ENCODE data around the gene PWP2.
"Not testable (repeated sequence)": the region's sequence is repeated elsewhere in the genome, so short reads cannot be mapped to it uniquely, and the experiment has no call there.

The PWP2 gene

DNA sequence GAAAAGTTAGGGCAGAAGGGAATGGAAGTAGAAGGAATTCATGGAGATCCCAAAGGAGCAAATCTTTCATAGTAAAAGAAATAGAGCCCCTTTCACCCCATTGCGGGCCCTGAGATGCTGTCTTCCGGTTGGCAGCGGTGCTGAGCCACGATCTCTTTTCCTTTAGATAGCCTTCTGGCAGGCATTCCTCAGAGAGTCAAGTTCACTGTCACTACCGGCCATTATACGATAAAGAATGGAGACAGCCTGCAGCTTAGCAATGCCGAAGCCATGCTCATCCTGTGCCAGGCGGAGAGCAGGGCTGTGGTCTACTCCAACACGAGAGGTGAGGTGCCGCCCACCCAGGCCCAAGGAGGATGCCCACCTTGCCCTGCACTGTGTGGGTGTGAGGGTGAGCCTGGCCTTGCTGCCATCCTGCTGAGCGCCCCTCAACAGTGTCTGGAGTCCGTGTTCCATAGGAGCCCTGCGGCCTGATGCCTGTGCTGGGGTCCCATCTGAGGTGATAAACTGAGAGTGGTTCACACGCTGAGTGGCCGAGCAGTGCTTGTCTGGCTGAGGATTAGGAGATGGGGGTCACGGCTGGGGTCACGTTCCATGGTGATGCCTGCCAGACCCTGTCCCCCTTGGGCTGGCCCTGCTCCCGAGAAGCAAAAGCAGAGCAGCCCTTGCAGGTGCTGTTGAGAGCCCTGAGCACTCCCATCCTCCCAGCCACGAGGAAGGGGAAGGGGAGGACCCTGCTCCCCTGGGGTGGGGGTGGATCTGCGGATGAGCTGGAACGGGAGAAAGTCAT, 20.4 kb upstream of the PWP2 start:
- no peak for TF ChIP-seq JUND (IDR thresholded peaks at IDR 0.05; ENCODE audit: low read depth)
- no peak for DNase-seq (ENCODE audit: low read depth in 1 of 2, low spot score in 1 of 2)
- in situ Hi-C loops (cut with HindIII; ENCODE audit: low pct_unique_long_range_greater_than_20kb, low sequenced_read_pairs) = no loop called here

DNA sequence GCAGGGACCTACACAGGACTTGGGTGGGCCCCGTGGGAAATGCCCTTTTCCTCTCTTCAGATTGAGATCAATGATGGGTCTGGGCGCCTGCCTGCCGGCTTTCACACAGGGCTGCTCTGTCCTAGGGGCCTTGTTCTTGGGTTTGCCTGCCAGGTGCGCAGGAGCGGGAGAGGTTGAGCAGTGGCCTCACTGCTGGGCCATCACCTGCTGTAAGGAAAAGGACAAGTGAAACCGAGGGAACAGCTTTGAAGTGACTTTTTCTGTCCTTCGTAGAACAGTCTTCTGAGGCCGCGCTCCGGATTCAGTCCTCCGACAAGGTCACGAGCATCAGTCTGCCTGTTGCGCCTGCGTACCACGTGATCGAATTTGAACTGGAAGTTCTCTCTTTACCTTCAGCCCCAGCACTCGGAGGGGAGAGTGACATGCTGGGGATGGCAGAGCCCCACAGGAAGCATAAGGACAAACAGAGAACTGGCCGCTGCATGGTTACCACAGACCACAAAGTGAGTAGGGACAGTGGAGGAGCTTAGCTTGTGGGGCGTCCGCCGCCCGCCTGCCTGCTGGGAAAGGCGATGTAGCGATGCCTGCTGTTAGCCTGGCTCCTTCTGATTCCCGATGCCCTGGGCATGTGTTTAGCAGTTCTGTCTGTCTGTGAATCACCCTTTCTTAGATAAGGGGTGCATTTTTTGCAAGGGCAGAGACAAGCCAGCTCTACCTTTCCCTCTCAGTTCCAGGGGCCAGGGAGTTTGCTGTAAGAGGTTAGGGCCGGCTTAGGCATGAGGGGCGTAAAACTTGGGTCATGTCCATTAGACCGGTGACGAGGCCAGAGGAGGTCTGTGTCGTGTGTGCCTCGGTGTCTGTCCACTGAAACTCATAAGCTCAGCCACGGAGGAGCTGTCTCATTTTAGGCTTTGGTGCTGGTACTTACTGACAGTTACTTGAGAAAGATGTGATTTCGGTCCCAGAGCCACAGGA, 19.5 kb upstream of the PWP2 start:
- TF ChIP-seq JUND (IDR thresholded peaks at IDR 0.05; ENCODE audit: low read depth) = no peak
- DNase-seq (ENCODE audit: low read depth in 1 of 2, low spot score in 1 of 2) = no peak
- in situ Hi-C loops (cut with HindIII; ENCODE audit: low pct_unique_long_range_greater_than_20kb, low sequenced_read_pairs) = no loop called here

DNA sequence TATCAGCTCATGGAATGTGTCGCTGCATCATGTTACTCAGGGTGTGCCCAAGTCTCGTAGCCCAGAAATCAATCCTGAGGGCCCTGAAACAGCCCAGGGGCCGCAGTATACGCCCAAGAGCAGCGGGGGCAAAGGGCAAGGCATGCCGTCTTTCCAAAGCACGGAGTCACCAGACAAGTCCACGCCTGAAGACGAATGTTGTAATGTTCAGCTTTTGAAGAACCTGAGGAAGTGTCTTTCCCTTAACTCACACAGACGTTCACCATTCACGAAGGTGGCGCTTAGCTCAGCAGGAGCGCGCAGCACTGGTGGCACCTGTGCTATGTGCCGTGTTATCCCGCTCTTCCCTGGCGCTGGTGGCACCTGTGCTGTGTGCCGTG, 18.8 kb upstream of the PWP2 start:
- no peak for TF ChIP-seq JUND (IDR thresholded peaks at IDR 0.05; ENCODE audit: low read depth)
- in situ Hi-C loops (cut with HindIII; ENCODE audit: low pct_unique_long_range_greater_than_20kb, low sequenced_read_pairs) = no loop called here
- DNase-seq (ENCODE audit: low read depth in 1 of 2, low spot score in 1 of 2) = no peak

DNA sequence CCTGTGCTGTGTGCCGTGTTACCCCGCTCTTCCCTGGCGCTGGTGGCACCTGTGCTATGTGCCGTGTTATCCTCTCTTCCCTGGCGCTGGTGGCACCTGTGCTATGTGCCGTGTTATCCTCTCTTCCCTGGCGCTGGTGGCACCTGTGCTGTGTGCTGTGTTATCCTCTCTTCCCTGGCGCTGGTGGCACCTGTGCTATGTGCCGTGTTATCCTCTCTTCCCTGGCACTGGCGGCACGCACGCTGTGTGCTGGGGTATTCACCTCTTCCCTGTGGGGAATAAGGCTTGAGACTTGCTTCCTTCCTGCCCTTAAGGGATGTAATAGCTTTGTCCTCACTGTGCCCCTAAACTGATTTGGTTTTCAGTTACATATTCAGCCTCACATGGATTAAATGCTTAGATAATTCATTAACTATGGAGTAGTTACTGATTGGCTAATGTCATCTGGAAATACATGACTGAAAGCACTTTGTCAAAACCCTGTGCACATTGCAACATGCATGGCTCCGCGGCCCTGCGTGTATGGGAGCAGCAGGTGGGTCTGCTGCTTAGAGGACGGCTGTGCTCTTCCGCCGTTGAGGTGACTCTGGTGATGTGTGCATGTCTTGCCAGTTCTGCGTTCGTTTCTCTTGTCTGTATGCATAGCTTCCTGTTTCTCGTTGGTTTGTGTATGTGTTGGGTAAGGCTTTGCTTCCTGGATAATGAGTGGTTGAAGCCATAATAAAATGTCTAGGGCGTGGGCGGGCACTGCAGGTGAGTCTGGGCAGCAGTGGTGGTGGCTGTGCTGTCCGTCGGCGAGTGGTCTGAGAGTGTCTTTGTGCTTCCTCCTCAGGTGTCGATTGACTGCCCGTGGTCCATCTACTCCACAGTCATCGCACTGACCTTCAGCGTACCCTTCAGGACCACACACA, 17.9 kb upstream of the PWP2 start:
- TF ChIP-seq JUND (IDR thresholded peaks at IDR 0.05; ENCODE audit: low read depth) = no peak
- DNase-seq (ENCODE audit: low read depth in 1 of 2, low spot score in 1 of 2) = no peak
- in situ Hi-C loops (cut with HindIII; ENCODE audit: low pct_unique_long_range_greater_than_20kb, low sequenced_read_pairs) = no loop called here

DNA sequence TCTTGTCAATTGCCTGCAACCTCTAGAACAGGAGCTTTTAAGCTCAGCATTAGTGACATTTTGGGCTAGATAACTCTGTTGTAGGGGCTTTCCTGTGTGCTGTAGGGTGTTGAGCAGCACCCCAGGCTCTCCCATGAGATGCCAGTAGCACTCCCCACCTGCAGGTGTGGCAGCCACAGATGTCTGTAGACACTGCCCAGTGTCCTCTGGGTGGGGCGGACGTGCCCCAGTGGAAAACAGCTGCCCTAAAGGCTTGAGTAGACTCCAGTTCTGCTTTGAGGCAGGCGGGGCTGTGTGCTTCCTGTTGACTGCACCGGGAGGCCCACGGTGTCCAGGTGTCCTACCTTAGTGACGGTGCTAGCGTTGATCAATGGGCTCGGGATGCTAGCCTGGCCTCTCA, 16.9 kb upstream of the PWP2 start:
- DNase-seq (ENCODE audit: low read depth in 1 of 2, low spot score in 1 of 2) = no peak
- no peak for TF ChIP-seq JUND (IDR thresholded peaks at IDR 0.05; ENCODE audit: low read depth)
- in situ Hi-C loops (cut with HindIII; ENCODE audit: low pct_unique_long_range_greater_than_20kb, low sequenced_read_pairs) = no loop called here

DNA sequence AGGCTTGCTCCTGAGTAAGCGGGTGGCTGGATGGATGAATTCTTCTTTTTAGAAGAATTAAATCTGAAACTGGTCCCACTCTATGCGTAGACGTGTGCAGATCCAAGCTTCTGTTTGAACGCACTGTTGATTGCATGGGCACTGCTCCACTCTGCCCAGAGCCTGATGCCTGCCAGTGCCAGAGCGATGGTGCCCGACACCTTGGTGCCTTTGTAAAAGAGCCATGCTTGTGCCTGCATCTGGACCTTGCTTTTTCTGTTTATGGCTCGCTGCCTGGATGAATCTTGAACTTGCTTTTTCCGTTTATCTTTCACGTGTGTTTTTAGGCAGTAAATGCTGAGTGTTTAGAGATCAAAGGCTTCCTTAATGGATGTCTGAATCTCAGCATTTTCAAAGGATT, 15.0 kb upstream of the PWP2 start:
- no peak for TF ChIP-seq JUND (IDR thresholded peaks at IDR 0.05; ENCODE audit: low read depth)
- in situ Hi-C loops (cut with HindIII; ENCODE audit: low pct_unique_long_range_greater_than_20kb, low sequenced_read_pairs) = no loop called here
- no peak for DNase-seq (ENCODE audit: low read depth in 1 of 2, low spot score in 1 of 2)

DNA sequence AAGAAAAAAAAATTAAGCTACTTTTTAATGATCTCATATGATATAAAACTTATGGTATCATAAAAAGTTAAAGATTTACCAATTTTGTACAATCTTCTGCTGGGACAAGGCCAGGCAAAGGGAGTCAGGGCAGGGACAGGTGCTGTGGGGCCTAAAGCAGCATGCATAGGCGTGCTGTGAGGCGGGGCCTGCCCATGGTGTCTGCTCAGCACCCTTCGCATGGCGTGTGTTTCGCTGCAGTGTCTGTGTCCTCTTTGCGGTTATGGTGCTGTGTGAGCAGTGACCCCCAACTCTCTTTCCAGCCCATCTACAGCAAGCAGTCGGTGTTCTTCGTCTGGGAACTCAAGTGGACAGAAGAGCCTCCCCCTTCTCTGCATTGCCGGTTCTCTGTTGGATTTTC, 13.4 kb upstream of the PWP2 start:
- in situ Hi-C loops (cut with HindIII; ENCODE audit: low pct_unique_long_range_greater_than_20kb, low sequenced_read_pairs) = no loop called here
- no peak for TF ChIP-seq JUND (IDR thresholded peaks at IDR 0.05; ENCODE audit: low read depth)
- no peak for DNase-seq (ENCODE audit: low read depth in 1 of 2, low spot score in 1 of 2)

DNA sequence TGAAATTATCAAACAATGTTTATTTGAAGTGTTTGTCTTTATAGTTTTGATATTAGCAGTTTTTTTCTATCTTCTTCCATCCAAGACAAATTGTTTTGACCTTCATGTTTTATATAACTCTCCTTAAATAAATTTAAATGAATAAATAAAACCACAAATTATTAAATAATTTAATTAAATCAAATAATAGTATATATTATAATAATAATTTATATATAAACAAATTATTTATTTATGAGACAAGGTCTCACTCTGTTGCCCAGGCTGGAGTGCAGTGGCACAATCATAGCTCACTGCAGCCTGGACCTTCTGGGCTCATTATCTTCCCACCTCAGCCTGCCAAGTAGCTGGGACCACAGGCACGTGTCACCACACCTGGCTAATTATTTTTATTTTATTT, 12.4 kb upstream of the PWP2 start:
- DNase-seq (ENCODE audit: low read depth in 1 of 2, low spot score in 1 of 2) = no peak
- TF ChIP-seq JUND (IDR thresholded peaks at IDR 0.05; ENCODE audit: low read depth) = no peak
- in situ Hi-C loops (cut with HindIII; ENCODE audit: low pct_unique_long_range_greater_than_20kb, low sequenced_read_pairs) = no loop called here

DNA sequence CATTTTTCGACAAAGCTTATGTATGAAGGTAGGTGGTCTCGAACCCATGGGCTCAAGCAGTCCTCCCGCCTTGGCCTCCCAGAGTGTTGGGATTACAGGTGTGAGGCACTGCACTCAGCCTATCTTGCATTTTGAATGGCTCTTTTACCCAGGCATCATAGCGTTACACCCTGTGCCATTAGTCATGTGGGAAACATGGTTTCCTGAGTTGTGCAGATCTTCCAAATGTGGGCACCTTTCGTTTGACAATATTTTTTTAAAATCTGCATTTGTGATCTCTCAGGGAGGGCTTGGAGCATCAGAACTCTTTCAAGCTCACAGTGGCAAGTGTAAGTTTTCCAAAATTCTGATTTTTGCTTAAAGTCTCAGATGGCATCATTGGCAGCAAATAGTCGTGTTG, 8.7 kb upstream of the PWP2 start:
- in situ Hi-C loops (cut with HindIII; ENCODE audit: low pct_unique_long_range_greater_than_20kb, low sequenced_read_pairs); DNase-seq (ENCODE audit: low read depth in 1 of 2, low spot score in 1 of 2): not testable (repeated sequence)

DNA sequence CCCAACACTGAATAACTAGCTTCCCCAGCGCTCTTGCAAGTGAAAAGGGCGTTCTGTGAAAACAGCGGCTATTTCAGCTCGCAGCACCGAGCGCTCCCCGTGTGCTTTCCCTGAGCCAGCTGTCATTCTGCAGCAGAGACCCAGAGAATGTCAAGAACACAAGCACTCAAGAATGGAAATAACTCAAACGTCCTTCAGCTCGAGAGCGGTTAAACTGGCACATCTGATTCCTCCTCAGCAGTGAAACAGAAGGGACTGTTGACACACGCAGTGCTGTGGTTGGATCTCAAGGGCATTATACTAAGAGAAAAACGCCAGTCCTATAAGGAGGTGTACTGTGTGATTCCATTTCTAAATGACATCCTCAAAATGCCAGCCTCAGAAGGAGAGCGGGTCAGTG, 8.2 kb upstream of the PWP2 start:
- DNase-seq (ENCODE audit: low read depth in 1 of 2, low spot score in 1 of 2); in situ Hi-C loops (cut with HindIII; ENCODE audit: low pct_unique_long_range_greater_than_20kb, low sequenced_read_pairs): not testable (repeated sequence)

DNA sequence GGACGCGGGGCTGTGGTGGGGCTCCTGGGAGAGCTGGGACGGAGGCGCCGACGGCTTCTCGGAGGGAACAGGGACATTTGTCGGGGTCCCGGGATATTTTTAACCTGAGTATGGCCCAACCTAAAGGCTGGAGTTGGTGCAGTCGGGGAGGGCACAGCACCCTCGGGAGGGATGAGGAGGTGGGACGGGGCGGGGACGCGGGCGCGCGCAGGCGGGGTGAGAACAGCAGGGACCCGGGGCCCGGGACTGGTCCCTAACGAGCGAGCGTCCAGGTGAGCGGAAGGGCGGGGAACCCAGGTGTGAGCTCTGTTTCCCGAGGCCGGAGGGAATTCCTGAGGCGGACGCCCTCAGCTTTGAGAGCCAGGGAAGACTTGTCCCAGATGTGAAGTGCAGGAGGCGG, 390 bp downstream of the PWP2 start:
- in situ Hi-C loops (cut with HindIII; ENCODE audit: low pct_unique_long_range_greater_than_20kb, low sequenced_read_pairs); DNase-seq (ENCODE audit: low read depth in 1 of 2, low spot score in 1 of 2): not testable (repeated sequence)

DNA sequence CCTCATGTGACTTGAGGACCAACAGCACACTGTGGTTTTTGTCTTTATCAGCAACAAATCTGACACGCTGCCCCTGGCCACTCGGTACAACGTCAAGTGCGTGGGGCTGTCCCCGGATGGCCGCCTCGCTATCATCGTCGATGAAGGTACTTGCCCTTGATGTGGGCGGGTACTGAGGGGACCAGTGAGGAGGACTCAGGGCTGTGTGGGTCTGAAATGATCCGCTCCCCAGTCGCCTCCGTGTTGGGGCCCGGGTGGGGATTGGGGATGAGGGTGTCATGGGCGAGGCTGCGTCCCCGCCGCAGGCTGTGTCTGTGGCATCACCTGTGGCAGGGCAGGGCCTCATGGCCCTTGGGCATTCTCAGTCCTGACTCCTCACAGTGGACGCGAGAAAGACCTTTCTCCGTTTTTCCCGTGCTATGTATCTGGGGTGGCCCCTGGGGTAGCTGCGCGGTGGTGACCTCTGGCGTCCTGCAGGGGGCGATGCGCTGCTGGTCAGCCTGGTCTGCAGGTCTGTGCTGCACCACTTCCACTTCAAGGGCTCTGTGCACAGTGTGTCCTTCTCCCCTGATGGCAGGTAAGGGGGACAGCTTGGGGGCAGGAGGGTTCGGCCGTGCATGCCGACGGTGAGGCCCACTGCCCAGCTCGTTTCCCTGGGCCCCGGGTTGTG, 6.6 kb downstream of the PWP2 start:
- in situ Hi-C loops (cut with HindIII; ENCODE audit: low pct_unique_long_range_greater_than_20kb, low sequenced_read_pairs) = not testable (repeated sequence)

DNA sequence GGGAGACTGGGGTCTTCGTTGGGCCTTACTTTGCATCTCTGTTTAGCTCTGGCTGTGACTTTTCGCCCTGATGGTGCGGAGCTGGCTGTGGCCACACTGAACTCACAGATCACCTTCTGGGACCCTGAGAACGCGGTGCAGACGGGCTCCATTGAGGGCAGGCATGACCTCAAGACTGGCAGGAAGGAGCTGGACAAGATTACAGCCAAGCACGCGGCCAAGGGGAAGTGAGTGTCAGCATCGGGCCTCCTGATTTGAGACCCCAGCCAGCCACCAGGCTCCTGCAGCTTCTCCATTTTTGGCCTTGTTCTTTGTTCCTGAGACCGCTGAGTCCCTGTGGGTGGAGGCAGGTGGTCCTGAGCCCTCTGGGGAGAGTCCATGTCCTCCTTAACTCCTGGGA, 14.9 kb downstream of the PWP2 start:
- DNase-seq (ENCODE audit: low read depth in 1 of 2, low spot score in 1 of 2); in situ Hi-C loops (cut with HindIII; ENCODE audit: low pct_unique_long_range_greater_than_20kb, low sequenced_read_pairs): not testable (repeated sequence)

More for the DNA sequence above, 6.6 kb downstream of the PWP2 start:
- not testable (repeated sequence) for DNase-seq (ENCODE audit: low read depth in 1 of 2, low spot score in 1 of 2)

DNA sequence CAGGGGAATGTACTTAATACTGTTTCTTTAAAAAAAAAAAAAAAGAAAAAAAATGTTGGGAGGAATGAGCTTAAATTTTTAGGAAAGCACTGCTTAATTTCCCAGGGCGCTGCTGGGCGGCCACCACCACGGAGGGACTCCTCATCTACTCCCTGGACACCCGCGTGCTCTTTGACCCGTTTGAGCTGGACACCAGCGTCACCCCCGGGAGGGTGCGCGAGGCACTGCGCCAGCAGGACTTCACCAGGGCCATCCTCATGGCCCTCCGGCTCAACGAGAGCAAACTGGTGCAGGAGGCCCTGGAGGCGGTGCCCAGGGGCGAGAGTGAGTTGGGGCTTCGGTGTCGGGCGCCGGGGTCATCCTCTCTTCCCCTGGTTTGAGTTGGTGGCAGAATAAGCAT, 20.6 kb downstream of the PWP2 start:
- DNase-seq (ENCODE audit: low read depth in 1 of 2, low spot score in 1 of 2); in situ Hi-C loops (cut with HindIII; ENCODE audit: low pct_unique_long_range_greater_than_20kb, low sequenced_read_pairs): not testable (repeated sequence)

DNA sequence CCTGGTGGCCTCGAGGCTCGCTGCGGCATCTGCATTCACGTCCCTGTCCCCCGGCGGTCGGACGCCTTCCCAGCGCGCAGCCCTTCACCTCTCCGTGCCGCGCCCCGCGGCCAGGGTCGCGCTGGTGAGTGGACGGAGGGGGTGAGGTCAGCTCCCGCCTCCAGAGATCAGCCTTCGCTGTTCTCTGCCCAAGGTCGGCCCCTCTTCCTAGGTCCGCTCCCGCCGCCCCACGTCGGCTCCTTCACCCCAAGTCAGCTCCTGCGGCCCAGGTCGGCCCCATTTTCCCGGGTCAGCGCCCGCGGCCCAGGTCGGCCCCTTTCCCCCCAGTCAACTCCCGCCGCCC, 26.5 kb downstream of the PWP2 start:
- DNase-seq (ENCODE audit: low read depth in 1 of 2, low spot score in 1 of 2); in situ Hi-C loops (cut with HindIII; ENCODE audit: low pct_unique_long_range_greater_than_20kb, low sequenced_read_pairs): not testable (repeated sequence)

DNA sequence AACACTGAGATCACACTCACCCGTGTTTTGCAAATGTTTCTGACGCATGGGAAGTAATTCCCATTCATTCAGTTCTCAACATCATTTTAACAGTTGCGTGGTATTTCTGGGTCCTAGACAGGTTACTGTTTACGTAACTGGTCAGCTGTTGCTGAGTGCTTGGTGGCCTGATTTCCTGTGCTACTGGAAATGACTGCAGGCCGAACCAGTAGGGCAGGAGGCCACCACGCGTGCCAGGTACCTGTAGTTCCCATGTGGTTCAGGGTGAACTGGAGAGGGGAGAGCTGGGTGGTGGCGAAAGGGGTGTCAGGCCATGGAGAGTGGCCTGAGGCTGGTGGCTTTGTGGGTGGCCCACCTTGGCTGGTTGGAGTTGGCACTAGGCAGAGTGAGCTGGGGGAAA, 27.5 kb downstream of the PWP2 start:
- DNase-seq (ENCODE audit: low read depth in 1 of 2, low spot score in 1 of 2); in situ Hi-C loops (cut with HindIII; ENCODE audit: low pct_unique_long_range_greater_than_20kb, low sequenced_read_pairs): not testable (repeated sequence)

DNA sequence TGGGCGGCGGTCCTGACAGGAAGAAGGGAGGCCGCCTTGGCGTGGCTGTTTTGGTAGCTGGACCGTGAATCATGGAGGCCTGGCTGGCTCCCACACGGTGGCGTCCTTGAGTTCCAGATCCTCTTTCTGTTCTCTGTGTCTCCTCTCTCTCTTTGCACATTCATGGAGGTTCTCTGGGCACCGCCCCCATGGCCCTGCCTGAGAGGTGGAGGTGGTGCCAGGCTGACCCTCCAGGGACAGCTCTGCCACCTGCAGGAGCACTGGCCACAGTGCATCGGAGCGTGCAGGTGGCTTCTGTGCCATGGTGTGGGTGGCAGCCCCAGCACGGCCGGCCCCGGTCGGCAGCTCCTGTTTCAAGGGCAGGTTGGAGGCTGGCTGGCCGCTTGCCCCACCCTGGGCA, 30.8 kb downstream of the PWP2 start:
- DNase-seq (ENCODE audit: low read depth in 1 of 2, low spot score in 1 of 2); in situ Hi-C loops (cut with HindIII; ENCODE audit: low pct_unique_long_range_greater_than_20kb, low sequenced_read_pairs): not testable (repeated sequence)

Measured in T47D (cell line).